NCI-H2196 (cell line): ENCODE data around the gene ROR2.
"Not testable (repeated sequence)": the region's sequence is repeated elsewhere in the genome, so short reads cannot be mapped to it uniquely, and the experiment has no call there.

Experiments used
- DNase-seq: peaks from one replicate; lab custom pipeline; 2025; ENCODE audit not compliant: unreplicated experiment; lab: John Stamatoyannopoulos, UW

The ROR2 gene

DNA sequence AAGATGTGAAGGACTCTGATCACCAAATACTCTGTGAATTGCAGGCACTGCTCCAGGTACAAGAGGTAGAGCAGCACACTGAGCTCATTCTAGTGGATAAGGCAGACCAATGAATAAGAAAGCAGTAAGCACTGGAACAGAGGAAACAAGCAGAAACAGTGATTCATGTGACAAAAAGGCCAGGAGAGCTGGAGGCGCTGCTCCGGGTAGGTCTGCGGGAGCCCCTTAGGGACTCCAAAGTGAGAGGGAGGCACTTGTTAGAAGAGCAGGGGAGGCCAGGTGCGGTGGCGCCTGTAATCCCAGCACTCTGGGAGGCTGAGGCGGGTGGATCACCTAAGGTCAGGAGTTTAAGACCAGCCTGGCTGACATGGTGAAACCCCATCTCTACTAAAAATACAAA lies 294.8 kb downstream of the ROR2 start:
- DNase-seq: no peak

DNA sequence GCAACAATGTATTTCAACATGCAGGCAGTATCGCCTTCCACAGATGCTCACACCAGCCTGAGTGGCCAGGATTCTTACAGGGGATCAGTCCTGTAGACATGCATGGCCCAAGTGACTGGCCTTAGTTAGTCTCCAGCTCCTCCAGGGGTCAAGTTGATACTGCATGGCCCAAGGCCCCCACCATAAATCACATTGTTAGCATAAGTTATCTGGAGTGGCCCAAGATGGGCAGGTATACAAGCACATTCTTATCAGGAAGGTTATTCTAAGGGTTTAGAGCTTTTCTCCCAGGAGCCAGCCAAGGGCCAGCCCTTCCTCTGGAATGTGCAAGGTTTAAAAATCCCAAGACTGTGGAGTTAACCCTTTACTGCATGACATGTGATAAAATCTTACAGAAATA lies 295.5 kb downstream of the ROR2 start:
- no peak for DNase-seq

GRCh38 chr9:91647371-91647770 lies 302.7 kb downstream of the ROR2 start:
- DNase-seq: no peak

DNA sequence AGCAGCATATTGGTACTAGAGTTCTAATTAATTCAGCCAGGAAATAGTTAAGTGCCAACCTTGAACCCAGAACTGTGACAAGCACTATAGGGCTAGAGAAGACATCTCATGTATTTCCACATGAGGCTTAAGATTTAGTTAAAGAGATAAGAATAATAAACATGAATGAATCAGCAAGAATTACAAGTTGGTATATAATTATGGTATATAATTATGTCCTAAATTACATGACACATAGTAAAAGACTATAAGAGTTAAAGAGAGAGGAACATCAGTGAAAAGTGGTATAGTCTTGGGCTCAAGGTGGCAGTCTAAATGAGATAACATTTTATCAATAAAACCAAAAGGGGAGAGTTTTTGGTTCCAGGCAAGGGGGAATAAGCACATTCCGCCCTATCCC lies 303.3 kb downstream of the ROR2 start:
- DNase-seq: no peak

GRCh38 chr9:91644433-91644832 lies 305.6 kb downstream of the ROR2 start:
- no peak for DNase-seq

- DNase-seq: no peak
These were observed 306.4 kb downstream of the ROR2 start for GRCh38 chr9:91643481-91644077.

DNA sequence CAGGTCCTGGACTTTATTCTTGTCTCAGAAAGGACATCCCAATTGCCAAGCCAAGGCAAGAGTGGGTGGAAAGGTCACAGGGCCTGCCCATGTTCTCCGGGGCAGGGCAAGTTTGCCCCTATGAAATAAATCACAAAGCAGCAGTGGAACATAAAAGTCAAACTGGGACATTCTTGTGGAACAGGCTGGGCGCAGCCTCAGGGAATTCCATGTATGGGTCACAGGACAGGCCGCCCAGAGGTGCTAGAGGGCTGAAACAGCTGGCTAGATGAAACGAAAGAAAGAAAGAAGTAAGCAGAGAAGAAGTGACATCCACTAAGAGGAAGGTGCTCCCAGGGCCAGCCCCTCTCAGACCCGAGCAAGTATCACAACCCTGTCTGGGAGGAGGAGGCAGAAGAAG lies 307.3 kb downstream of the ROR2 start:
- no peak for DNase-seq

GRCh38 chr9:91640428-91640827 lies 309.6 kb downstream of the ROR2 start:
- DNase-seq: no peak

DNA sequence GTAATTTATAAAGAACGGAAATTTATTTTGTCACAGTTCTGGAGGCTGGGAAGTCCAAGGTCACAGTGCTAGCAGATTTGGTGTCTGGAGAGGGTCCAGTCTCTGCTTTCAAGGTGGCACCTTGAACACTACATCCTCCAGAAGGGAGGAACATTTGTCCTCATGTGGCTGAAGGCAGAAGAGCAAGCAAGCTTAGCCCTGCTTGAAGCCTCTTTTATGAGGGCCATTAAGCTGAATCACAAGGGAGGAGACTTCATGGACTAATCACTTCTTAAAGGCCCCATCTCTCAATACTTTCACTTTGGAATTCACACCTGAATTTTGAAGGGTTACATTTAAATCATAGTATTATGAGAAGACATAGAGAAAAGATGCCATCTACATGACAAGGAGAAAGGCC lies 311.0 kb downstream of the ROR2 start:
- DNase-seq: no peak

DNA sequence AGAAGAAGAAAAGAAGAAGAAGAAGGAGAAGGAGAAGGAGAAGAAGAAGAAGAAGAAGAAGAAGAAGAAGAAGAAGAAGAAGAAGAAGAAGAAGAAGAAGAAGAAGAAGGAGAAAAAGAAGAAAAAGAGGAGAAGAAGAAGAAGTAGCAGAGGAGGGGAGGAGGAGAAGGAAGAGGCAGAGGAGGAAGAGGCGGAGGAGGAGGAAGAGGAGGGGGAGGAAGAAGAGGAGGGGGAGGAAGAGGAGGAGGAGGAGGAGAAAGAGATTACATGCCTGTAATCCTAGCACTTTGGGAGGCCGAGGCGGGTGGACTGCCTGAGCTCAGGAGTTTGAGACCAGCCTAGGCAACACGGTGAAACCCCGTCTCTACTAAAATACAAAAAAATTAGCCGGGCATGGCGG lies 315.2 kb downstream of the ROR2 start:
- DNase-seq: not testable (repeated sequence)

- DNase-seq: no peak
These were observed 320.3 kb downstream of the ROR2 start for GRCh38 chr9:91629718-91630117.

DNA sequence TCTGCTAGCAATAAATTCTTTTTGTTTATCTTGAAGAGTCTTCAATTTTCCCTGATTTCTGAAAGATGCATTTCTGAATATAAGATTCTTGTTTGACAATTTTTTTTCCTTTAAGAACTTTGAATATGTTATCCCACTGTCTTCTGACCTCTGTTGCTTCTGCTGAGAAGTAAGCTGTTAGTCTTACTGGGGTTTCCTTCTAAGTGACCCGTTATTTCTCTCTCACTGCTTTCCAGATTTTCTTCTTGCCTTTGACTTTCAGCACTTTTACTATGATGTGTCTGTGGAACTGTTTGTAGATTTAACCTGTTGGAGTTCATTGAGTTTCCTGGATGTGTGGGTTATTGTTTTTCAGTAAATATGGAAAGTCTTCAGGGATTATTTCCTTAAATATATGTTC lies 321.1 kb downstream of the ROR2 start:
- DNase-seq: no peak

GRCh38 chr9:91625331-91625730 lies 324.7 kb downstream of the ROR2 start:
- no peak for DNase-seq

DNA sequence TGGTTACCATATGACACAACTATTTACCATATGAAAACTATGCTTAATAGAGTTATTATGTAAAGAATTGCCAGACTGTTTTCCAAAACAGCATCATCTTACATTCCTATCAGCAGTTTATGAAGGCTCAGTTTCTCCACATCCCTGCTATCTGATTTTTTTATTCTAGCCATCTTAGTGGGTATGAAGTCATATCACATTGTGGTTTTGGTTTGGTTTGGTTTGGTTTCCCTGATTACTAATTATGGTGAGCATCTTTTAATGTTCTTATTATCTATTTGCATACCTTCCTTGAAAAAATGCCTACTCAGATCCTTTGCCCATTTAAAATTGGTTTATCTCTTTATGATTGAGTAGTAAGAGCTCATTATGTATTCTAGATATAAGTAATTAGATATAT lies 327.0 kb downstream of the ROR2 start:
- DNase-seq: no peak

GRCh38 chr9:91622121-91622520 lies 327.9 kb downstream of the ROR2 start:
- not testable (repeated sequence) for DNase-seq

GRCh38 chr9:91614044-91614443 lies 336.0 kb downstream of the ROR2 start:
- DNase-seq: not testable (repeated sequence)

DNA sequence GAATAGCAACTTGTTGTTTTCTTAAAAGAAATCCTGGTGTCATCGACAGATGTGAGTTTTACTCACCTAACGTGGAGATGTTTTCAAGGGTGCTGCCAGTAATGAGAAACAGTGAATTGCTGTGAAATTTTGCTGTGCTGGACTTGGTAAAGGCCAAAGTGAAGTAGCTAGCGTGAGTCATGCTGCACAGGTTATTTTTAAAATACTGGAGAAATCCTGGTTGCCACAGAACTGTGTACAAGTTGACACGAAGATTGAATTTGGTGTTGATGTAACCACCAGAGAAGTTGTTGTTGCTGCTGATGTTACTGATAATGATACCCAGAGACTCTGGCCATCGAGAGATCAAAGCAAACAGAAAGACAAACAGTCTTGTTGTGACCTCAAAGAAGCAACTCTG lies 338.4 kb downstream of the ROR2 start:
- no peak for DNase-seq

- DNase-seq: no peak
These were observed 343.6 kb downstream of the ROR2 start for GRCh38 chr9:91606255-91606995.

DNA sequence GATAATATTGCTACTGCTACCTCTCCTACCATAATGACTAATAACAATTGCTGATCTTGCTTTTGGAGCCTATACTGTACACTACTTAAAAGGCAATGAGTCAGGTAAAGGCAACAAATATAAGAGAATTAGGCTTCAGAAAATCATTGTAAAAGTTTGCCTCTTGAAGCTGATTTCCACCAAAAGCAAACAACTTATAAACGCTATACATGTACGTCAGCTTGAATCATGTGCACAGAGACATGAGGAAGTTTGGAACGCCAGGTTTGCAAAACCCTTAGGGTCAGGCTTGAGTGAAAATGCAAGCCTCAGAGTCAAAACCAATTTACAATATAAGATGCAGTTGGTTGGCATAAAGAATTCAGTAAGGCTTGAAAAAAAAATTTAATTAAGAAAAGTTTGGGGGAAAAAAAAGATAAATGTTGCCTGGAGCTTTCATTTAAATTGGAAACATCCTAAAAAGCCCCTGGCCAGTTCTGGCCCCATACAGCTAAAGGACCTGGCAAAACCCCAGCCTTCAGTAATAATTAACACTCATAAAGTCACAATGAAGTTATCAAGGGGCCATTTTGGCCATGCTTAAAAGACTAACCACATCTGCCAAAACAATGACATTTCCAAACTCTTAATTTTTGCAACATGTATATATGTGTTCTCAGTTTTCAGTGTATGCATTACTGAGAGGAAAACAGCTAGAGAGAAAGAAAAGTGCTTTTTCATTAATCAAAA lies 345.4 kb downstream of the ROR2 start:
- DNase-seq: no peak

DNA sequence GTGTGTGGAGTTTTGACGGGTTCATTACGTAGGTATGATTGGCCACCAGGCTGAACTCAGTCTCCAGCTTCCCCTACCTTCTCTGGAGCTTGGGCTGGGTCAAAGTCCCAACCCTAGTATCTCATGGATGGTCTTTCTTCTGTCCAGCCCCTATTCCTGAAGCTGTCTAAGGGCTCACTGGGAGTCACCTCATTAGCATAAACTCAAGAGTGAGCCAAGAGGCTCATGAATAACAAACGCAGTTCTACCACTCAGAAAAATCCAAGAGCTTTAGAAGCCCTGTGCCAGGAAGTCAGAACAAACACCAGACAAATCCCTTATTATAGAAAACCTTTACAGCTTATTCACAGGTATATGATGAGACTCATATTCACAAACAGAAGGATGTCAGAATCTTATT lies 346.1 kb downstream of the ROR2 start:
- no peak for DNase-seq

- no peak for DNase-seq
These were observed 350.5 kb downstream of the ROR2 start for GRCh38 chr9:91599564-91599963.

DNA sequence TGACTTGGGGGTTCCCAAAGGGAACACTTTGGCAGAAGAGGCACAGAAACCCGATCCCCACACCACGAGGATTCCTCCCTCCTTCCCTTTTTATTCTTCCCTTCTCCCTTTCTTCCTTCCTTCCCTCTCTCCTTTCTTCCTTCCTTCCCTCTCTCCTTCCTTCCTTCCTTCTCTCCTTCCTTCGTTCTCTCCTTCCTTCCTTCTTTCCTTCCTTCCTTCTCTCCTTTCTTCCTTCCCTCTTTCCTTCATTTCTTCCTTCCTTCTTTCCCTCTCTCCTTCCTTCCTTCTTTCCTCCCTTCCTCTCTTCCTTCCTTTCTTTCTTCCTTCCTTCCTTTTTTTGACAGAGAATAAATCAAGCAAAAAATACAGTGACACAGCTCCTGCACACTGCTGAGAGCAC lies 358.4 kb downstream of the ROR2 start:
- DNase-seq: no peak
